HUDEP-2 (cell line): Measurements from ENCODE around the gene IFITM2.
"Not testable (repeated sequence)": the region's sequence is repeated elsewhere in the genome, so short reads cannot be mapped to it uniquely, and the experiment has no call there.

ENCODE experiments used
- DNase-seq, 76 experiments: peaks; one replicate each; lab custom pipeline; 2025; ENCODE audit not compliant: unreplicated experiment in 76 of 76; lab: John Stamatoyannopoulos, UW

Gene IFITM2

DNA sequence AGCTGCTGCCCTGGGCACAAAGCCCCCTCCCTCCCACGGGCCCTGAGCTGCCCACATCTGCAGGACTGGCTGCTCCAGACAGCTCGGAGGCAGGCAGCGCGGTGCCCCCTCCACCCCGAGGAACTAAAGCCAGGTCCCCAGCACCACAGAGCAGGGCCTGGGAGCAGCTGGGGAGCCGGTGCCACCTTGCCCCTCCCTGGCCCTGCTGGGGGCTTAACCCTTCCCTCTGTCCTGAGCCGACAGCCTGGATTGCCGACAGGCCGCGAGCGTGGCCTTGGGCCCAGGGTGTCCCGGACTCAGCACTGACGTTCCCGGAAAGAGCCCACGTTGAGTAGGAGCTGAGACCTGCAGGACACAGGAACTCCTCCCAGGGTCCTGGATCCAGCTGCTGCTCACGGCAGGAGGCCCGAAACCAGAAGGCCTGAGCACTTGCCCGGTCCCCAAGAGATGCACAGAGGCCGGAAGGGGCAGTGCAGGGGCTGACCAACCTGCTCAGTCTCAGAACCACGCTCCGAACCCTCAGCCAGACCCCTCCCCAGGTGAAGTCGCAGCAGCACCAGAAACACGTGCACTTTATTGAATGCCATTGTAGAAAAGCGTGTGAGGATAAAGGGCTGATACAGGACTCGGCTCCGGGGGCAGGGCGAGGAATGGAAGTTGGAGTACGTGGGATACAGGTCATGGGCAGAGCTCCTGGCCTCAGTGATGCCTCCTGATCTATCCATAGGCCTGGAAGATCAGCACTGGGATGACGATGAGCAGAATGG, 11.7 kb downstream of the IFITM2 start:
- not testable (repeated sequence) for DNase-seq

DNA sequence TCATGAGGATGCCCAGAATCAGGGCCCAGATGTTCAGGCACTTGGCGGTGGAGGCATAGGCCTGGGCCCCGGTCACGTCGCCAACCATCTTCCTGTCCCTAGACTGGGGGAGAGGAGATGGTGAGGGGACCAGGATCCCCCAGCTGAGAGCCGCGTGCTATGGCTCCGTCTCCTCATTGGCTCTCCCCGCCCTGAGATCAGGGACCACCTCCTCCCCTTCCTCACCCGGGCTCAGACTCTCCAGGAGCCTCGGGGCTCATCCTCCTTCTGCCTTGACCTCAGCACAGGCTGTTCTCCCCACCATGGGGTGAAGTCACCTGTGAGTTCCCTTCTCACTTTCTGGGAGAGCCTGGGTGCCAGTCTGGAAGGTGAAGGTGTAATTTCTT, 12.3 kb downstream of the IFITM2 start:
- DNase-seq: not testable (repeated sequence)

DNA sequence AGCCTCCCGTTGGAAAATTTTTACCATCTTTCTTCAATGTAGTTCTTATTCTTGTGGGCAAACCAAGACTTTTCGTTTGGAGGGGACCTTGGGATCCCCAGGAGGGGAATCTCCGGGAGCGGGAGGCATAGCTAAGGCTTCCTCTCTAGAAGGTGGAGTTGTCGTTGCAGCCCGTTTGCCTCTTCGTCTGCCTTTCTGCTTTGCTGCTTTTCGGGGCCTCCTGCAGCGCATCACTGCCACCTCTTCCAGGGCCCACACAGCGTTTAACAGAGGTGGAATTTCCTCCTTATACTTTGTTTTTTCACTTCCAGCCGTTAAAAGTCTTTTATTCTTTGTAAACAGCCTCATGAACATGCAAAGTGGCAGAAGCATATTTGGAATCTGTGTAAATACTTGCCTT, 16.5 kb downstream of the IFITM2 start:
- no peak for DNase-seq

GRCh38 chr11:324593-325517, 17.2 kb downstream of the IFITM2 start:
- not testable (repeated sequence) for DNase-seq

GRCh38 chr11:325796-326591, 18.4 kb downstream of the IFITM2 start:
- no peak for DNase-seq

DNA sequence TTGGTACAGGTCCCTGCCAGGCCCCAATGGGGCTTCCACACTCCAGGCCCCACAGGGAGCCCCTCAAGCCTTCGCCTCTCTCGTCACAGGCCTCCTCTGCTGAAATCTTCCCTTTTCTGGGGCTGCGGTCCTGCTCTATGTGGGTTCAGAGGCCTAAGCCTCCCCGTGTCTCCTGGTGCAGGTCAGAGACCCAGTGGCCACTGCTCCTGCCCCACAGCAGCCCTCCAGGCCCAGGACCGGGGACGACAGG, 18.9 kb downstream of the IFITM2 start:
- no peak for DNase-seq

DNA sequence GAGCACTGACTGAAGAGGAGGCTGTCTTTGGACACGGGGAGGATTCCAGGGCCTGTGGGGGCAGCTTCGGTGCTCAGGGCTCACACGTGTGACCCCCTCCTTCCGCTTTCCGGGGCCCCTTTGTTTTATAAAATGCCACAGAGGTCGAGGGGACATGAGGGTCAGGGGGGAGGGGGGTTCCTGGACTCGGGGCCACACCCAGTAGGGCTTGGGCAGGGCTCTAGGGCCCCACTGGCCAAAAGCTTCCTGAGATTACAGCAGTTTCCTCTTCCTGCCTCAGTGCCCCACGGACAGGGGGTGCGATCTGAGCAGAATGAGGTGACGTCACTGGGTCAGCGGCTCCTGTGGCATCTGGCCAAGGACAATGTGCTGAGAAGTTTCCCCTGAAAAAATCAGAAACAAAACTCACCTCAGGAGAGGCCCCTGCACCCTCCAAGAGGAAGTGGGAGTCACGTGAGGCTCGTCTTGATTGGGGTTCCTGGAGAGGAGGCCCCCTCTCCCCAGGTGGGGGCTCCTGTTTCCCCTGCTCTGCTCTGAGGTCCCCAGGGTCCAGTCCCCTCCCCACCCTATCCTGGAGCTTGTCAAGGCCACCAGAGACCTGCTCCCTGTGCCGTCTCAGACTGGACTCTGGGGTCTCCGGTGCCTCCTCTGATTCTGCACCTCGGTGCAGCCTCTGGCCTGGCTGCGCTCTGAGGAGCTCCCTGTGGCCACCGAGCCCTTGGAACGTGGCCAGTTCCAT, 19.4 kb downstream of the IFITM2 start:
- peak in 23 of 76 experiments; percentile 1 to 44 (median 16) for DNase-seq

DNA sequence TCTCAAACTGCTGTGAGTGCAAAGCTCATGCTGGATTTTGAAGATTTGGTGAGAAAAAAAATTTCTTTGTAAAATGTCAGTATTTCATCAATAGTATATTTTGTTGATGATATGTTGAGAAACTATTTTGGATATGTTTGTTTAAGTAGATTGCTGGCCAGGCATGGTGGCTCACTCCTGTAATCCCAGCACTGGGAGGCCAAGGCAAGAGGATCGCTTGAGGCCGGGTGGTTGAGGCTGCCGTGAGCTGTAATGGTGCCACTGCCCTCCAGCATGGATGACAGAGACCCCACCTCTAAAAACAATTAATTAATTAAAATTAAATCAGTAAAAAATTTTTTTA, 19.9 kb downstream of the IFITM2 start:
- DNase-seq: no peak

GRCh38 chr11:328012-328411, 20.4 kb downstream of the IFITM2 start:
- no peak for DNase-seq

GRCh38 chr11:328516-329100, 21.0 kb downstream of the IFITM2 start:
- not testable (repeated sequence) for DNase-seq

- no peak for DNase-seq
Measured at GRCh38 chr11:329886-330253, 22.3 kb downstream of the IFITM2 start.

GRCh38 chr11:330307-330693, 22.7 kb downstream of the IFITM2 start:
- DNase-seq: no peak

GRCh38 chr11:330694-331357, 23.2 kb downstream of the IFITM2 start:
- no peak for DNase-seq

DNA sequence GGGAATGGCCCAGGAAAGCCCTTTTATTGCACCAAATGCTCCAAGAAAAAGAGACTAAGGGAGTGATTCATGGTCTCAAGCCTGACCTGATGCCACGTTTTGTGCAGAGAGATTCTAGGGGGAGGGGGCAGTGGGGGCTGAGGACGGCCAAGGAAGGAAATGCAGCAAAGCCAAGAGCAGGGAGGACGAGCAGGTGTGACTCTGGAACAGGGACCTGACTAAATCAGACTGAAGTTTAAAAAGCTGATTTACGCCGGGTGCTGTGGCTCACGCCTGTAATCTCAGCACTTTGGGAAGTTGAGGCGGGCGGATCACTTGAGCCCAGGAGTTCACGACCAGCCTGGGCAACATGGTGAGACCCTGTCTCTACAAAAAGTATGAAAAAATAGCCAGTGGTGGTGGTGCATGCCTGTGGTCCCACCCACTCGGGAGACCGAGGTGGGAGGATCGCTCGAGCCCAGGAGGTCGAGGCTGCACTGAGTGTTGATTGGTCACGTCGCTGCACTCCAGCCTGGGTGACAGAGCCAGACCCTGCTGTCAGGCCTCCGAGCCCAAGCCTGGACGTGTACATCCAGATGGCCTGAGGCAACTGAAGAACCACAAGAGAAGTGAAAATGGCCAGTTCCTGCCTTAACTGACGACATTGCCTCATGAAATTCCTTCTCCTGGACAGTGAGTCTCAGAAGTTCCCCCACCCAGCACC, 23.9 kb downstream of the IFITM2 start:
- no peak for DNase-seq

- no peak for DNase-seq
Measured at GRCh38 chr11:332651-333480, 25.2 kb downstream of the IFITM2 start.

- DNase-seq: not testable (repeated sequence)
Measured at GRCh38 chr11:333616-334263, 26.1 kb downstream of the IFITM2 start.

DNA sequence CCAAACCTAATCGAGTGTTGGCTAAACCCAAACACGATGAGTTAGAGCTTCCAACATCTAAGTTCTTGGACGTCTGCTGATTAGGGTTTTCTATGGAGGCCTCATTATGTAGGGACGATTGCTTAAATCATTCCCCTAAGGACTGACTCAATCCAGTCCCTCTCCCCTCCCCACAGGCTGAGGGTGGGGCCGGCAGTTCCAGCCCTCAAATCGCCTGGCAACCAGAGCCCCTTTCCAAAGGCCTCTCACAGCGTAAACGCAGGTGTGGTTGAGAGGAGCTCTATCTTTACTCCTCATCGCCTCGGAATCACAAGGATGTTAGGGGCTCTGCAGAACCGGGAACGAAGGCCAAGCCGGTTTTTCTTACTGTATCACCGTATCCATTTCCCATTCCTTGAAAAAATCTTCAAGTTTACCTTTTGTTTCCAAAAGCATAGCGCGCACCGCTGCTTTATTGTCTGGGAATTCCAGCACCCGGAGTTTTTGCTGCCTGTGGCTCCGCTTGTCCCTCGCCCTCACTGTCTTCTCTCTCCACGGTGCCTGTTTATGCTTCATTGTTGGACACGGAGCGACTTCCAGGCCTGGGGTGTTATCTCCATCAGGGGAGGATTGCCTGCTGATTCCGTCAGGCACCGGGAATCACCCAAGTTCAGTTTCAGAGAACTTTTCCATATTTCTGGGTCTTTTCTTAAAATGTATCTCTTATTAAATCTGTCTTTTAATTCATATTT, 26.8 kb downstream of the IFITM2 start:
- DNase-seq: no peak
